ENCODE results near the gene MAX.

DNA sequence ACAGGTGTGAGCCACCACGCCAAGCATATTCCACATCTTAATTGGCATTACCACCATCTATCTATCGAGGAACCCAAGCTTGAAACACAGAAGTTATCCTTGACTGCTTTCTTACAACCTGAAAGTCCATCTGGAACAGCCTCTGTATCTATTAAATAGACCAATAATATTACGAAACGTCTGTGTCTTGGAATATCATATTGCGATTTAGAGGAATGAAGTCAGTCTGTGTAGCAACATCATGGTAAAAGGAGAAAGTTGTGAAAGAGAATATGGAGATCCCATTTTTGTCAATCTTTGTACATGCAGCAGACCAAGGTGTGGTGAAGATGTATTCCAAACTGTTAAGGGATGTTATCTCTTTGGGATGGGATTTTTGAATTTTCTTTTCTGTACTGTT, 25.8 kb upstream of the MAX start:
- TF ChIP-seq, protein P1, sequence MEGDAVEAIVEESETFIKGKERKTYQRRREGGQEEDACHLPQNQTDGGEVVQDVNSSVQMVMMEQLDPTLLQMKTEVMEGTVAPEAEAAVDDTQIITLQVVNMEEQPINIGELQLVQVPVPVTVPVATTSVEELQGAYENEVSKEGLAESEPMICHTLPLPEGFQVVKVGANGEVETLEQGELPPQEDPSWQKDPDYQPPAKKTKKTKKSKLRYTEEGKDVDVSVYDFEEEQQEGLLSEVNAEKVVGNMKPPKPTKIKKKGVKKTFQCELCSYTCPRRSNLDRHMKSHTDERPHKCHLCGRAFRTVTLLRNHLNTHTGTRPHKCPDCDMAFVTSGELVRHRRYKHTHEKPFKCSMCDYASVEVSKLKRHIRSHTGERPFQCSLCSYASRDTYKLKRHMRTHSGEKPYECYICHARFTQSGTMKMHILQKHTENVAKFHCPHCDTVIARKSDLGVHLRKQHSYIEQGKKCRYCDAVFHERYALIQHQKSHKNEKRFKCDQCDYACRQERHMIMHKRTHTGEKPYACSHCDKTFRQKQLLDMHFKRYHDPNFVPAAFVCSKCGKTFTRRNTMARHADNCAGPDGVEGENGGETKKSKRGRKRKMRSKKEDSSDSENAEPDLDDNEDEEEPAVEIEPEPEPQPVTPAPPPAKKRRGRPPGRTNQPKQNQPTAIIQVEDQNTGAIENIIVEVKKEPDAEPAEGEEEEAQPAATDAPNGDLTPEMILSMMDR (IDR thresholded peaks at IDR 0.05): no peak
- no peak for TF ChIP-seq POLR2A (IDR thresholded peaks at IDR 0.05)
- no peak for TF ChIP-seq POLR2AphosphoS5 (IDR thresholded peaks at IDR 0.05)

Measured in upper lobe of left lung (tissue), 4 donors.